Tibial nerve (tissue), 4 donors: ENCODE results near the gene SMIM43. TPM values are rescaled to one million over a fixed set of nuclear protein-coding genes. Genes with fewer than 3 reads are reported as not detected.

Experiments used
- DNase-seq, 2 donors: peaks; one replicate each; pipeline ENCODE4 v3.0.0-alpha.2; 2019; ENCODE audit warnings: low spot score in 2 of 2
- H3K27ac ChIP-seq, 4 donors: fragments of 200-600 bp; sonication (generic) in 3 of 4; one replicate each; pipeline ENCODE4 v1.5.1; 2017 to 2019; ENCODE audit warnings: mild to moderate bottlenecking in 1 of 4
- H3K27me3 ChIP-seq, 2 donors: fragments of 200-600 bp; sonication (generic) in 1 of 2; one replicate each; pipeline versions ENCODE4 v1.5.1 to v1.6.0; 2017 to 2019
- H3K36me3 ChIP-seq, 3 donors: fragments of 200-600 bp; sonication (generic); one replicate each; pipeline ENCODE4 v1.5.1; 2018 to 2019
- H3K4me1 ChIP-seq, 4 donors: fragments of 200-600 bp; sonication (generic) in 3 of 4; one replicate each; pipeline ENCODE4 v1.5.1; 2017 to 2019
- H3K4me3 ChIP-seq, 4 donors: fragments of 200-600 bp; sonication (generic) in 3 of 4; one replicate each; pipeline ENCODE4 v1.5.1; 2017 to 2019; ENCODE audit warnings: mild to moderate bottlenecking in 1 of 4, moderate library complexity in 1 of 4
- H3K9me3 ChIP-seq, 4 donors: fragments of 200-600 bp; sonication (generic) in 3 of 4; one replicate each; pipeline ENCODE4 v1.5.1; 2017 to 2019
- EP300 ChIP-seq, 2 donors: sonication (generic); formaldehyde crosslinking; IDR thresholded peaks; one replicate each; pipeline ENCODE4 v1.6.1; 2017; ENCODE audit warnings: antibody characterized with exemption in 2 of 2, mild to moderate bottlenecking in 1 of 2
- POLR2A ChIP-seq, 2 donors: fragments of 450-650 bp; IDR thresholded peaks; one replicate each; pipeline ENCODE4 v1.6.1; 2017; ENCODE audit warnings: antibody characterized with exemption in 2 of 2, mild to moderate bottlenecking in 2 of 2, moderate library complexity in 2 of 2
- WGBS, 2 donors: methylation state at CpG; one replicate each; pipeline ENCODE4 v1.1.5; 2018; 5-methylcytosine and 5-hydroxymethylcytosine counted together
- total RNA-seq, 4 donors: library from RNA; depleted of rRNA; stranded (reverse); fragments of >200 nt; gene quantifications; one replicate each; pipeline ENCODE4 v1.1.0, GENCODE V29; 2016
- TF ChIP-seq, protein P1 (sequence below), 5 experiments: fragments of 200-600 bp in 3 of 5; fragments of 450-650 bp in 2 of 5; sonication (generic) in 3 of 5; IDR thresholded peaks; one replicate each; pipeline ENCODE4 v1.5.1; 2016 to 2019; ENCODE audit warnings: antibody characterized with exemption in 5 of 5, mild to moderate bottlenecking in 3 of 5, moderate library complexity in 2 of 5

SMIM43 gene
- total RNA-seq, 4 donors from 2014 or later: 2.2 to 5.7 (median 4.6) TPM

DNA sequence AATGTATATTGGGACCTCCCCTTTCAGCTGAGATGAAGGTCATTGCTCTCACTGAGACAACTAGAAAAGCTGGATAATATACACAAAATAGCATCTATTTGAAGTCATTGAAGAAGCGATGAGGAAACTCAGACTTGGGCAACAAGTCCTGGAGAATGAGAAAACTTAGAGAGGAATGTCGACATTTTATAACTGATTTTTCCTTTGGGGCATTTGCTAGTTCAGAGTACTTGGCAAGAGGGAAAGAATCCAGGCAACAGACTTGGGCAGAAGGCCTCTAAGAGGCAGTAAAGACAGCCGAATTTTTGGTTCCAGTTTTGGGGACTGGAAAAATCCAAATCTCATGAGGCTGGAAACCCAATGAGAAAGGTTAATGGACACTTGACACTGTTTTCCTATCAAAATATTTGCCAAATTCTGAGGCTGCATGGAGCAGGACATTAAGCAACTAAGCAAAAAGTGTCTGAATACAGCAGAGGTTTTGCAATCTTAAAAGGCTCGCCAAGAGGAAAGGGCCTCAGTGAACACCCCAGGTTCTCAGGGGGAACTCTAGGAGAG lies 47.2 kb downstream of the SMIM43 start:
- peak in 1 of 2 donors; percentile 41 for DNase-seq
- H3K27me3 ChIP-seq: no peaks in the 10 kb centered on the region
- no peak overlapping the region for H3K27ac ChIP-seq
- WGBS, 2 donors: 59 to 71% methylated on average over 3 to 4 of the region's 4 CpGs
- no peak overlapping the region for H3K4me3 ChIP-seq
- H3K36me3 ChIP-seq: no peaks in the 10 kb centered on the region
- peaks cover 0 to 4% (median 0%) of the 10 kb centered on the region in 4 donors for H3K4me1 ChIP-seq
- no peaks in the 10 kb centered on the region for H3K9me3 ChIP-seq
- TF ChIP-seq, protein P1, sequence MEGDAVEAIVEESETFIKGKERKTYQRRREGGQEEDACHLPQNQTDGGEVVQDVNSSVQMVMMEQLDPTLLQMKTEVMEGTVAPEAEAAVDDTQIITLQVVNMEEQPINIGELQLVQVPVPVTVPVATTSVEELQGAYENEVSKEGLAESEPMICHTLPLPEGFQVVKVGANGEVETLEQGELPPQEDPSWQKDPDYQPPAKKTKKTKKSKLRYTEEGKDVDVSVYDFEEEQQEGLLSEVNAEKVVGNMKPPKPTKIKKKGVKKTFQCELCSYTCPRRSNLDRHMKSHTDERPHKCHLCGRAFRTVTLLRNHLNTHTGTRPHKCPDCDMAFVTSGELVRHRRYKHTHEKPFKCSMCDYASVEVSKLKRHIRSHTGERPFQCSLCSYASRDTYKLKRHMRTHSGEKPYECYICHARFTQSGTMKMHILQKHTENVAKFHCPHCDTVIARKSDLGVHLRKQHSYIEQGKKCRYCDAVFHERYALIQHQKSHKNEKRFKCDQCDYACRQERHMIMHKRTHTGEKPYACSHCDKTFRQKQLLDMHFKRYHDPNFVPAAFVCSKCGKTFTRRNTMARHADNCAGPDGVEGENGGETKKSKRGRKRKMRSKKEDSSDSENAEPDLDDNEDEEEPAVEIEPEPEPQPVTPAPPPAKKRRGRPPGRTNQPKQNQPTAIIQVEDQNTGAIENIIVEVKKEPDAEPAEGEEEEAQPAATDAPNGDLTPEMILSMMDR (IDR thresholded peaks at IDR 0.05): no peak
- TF ChIP-seq EP300 (IDR thresholded peaks at IDR 0.05) (peak in 1 of 2 donors; percentile 73), POLR2A (IDR thresholded peaks at IDR 0.05) (no peak)

DNA sequence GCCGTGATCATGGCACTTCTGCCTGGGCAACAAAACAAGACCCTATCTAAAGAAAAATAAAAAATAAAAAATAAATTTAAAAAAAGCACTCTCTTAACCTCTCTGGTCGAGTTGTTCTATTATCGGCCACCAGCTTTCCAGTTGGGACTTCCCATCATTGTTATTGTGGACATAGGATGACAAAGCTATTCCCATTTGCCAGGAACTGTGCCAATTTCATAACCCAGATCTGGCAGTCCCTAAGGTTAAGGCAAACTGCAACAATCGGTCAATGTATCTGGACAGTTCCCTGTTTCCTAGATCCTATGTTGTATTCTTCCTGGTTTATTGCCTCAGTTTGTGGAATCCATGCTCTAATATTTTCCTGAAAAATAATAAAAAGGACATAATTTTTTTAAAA lies 50.4 kb downstream of the SMIM43 start:
- WGBS, 2 donors: 59 to 69% methylated on average over 4 of the region's 4 CpGs
- no peaks in the 10 kb centered on the region for H3K27me3 ChIP-seq
- no peak for DNase-seq
- TF ChIP-seq EP300 (IDR thresholded peaks at IDR 0.05): no peak
- TF ChIP-seq, protein P1 (IDR thresholded peaks at IDR 0.05): no peak
- TF ChIP-seq POLR2A (IDR thresholded peaks at IDR 0.05): no peak
- no peak overlapping the region for H3K4me3 ChIP-seq
- no peaks in the 10 kb centered on the region for H3K36me3 ChIP-seq
- peaks cover 0 to 17% (median 9%) of the 10 kb centered on the region in 4 donors for H3K4me1 ChIP-seq
- H3K9me3 ChIP-seq: no peaks in the 10 kb centered on the region
- H3K27ac ChIP-seq: no peak overlapping the region

DNA sequence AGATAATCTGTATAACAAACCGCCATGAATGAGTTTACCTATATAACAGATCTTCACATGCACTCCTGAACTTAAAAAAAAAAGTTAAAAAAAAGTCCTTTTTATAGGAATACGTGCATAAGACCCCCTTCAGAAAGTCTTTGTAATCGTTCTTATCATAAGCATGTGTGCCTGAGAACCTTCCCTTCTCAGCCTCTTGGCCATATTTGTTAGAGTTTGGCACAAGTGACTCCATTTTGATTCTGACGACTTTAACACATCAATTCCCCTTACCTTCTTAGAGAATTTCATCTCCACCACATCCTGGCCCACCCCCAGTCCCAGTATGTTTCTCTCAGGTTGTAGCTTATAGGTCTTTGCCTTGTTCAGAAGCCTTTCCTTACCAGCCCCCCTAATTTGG lies 52.2 kb downstream of the SMIM43 start:
- TF ChIP-seq POLR2A (IDR thresholded peaks at IDR 0.05): no peak
- TF ChIP-seq, protein P1 (IDR thresholded peaks at IDR 0.05): no peak
- no peak for TF ChIP-seq EP300 (IDR thresholded peaks at IDR 0.05)
- WGBS, 2 donors: 91 to 97% methylated on average over 4 of the region's 4 CpGs
- Histone ChIP-seq H3K27ac (no peak overlapping the region), H3K9me3 (no peaks in the 10 kb centered on the region), H3K36me3 (no peaks in the 10 kb centered on the region), H3K27me3 (no peaks in the 10 kb centered on the region), H3K4me1 (peaks cover 0 to 14% (median 9%) of the 10 kb centered on the region in 4 donors), H3K4me3 (no peak overlapping the region)
- no peak for DNase-seq

DNA sequence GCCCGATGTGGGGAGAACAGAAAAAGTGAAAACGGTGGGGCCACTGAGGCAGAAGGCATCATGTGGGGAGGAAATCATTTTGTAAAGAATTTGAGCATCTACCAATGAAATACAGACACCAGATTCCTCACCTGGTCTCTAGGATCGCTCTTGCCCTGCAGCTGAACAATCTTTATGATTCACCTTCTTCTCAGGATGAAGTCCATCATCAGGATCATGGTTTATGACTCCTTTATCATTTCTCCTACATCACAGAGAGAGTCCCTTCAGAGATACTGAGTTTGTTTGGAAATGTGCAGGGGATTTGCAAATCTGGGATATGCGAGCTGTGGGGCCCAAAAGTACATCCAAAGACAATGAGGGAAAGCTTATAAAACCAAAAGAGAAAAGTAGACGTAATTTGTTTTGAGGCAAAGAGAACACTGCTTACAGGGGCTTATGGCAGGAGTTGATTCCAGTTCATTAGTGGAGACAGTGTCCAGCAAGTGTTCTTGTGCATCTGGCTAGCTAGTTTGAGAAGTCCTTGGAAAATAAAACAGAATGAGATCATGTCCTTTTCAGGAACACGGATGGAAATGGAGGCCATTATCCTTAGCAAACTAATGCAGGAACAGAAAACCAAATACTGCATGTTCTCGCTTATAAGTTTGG lies 52.8 kb downstream of the SMIM43 start:
- H3K36me3 ChIP-seq: no peaks in the 10 kb centered on the region
- DNase-seq: no peak
- H3K27me3 ChIP-seq: no peaks in the 10 kb centered on the region
- H3K27ac ChIP-seq: peak overlapping the region; percentile 48 to 89 (median 71)
- WGBS, 2 donors: 58 to 60% methylated on average over 7 of the region's 7 CpGs
- TF ChIP-seq, protein P1 (IDR thresholded peaks at IDR 0.05): no peak
- TF ChIP-seq EP300 (IDR thresholded peaks at IDR 0.05) (no peak), POLR2A (IDR thresholded peaks at IDR 0.05) (no peak)
- peaks cover 0 to 14% (median 9%) of the 10 kb centered on the region in 4 donors for H3K4me1 ChIP-seq
- H3K9me3 ChIP-seq: no peaks in the 10 kb centered on the region
- peak overlapping the region in 1 of 4 donors; percentile 37 for H3K4me3 ChIP-seq

DNA sequence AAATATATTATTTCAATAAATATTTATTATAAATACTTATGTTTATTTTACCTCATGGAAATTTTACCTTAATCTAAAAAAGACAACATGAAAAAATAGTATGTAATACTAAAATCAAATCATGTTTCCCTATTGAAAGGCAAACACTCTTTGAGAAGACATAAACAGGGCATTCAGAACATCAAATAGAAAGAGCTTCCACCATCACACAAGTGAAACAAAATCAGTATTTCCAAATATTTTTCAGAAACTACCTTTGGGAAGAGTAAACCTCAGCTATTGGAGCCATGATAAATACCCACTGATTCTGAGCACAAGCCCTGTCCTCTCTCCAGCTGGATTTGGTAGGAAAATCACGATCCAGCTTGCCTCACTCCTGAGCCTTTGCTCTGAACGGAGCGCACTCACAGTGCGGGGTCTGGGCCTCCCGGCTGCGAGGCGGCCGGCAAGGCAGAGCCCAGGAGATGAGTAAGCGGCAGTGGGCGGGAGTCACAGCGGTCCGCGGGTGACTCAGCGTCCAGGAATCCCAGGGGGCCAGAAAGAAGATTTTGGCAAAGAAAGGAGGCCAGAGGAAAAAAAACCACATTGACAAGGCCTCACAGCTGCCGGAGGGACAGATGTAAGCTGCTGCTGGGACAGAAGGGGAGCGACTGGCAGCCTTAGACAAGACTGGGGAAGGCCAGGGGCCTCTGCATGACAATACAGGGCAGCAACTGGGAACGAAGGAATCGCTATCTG lies 53.5 kb downstream of the SMIM43 start:
- peak; percentile 65 to 77 for DNase-seq
- Histone ChIP-seq H3K36me3 (no peaks in the 10 kb centered on the region), H3K27me3 (no peaks in the 10 kb centered on the region), H3K4me3 (peak overlapping the region in 3 of 4 donors; percentile 12 to 37 (median 14)), H3K4me1 (peaks cover 0 to 14% (median 9%) of the 10 kb centered on the region in 4 donors), H3K27ac (peak overlapping the region; percentile 48 to 89 (median 71)), H3K9me3 (no peaks in the 10 kb centered on the region)
- WGBS, 2 donors: 5% methylated on average over 16 to 18 of the region's 18 CpGs
- TF ChIP-seq EP300 (IDR thresholded peaks at IDR 0.05) (peak in 1 of 2 donors; percentile 81), POLR2A (IDR thresholded peaks at IDR 0.05) (peak in 1 of 2 donors; percentile 8)
- TF ChIP-seq, protein P1 (IDR thresholded peaks at IDR 0.05): peak in 1 of 5 experiments; percentile 11
